GM21529 (cell line): ENCODE results near the gene ZNFX1.
"Not testable (repeated sequence)": the region's sequence is repeated elsewhere in the genome, so short reads cannot be mapped to it uniquely, and the experiment has no call there.

ENCODE experiments used
- ATAC-seq: cut with Tn5 transposase; IDR thresholded peaks from one replicate; pipeline ENCODE4 v1.9.1; 2021; ENCODE audit not compliant: unreplicated experiment

ZNFX1 gene

GRCh38 chr20:49216991-49217578 lies 60.8 kb downstream of the ZNFX1 start:
- ATAC-seq, result no peak

- no peak for ATAC-seq
These were observed 62.6 kb downstream of the ZNFX1 start for GRCh38 chr20:49215232-49215631.

- no peak for ATAC-seq
These were observed 63.3 kb downstream of the ZNFX1 start for GRCh38 chr20:49214571-49214970.

DNA sequence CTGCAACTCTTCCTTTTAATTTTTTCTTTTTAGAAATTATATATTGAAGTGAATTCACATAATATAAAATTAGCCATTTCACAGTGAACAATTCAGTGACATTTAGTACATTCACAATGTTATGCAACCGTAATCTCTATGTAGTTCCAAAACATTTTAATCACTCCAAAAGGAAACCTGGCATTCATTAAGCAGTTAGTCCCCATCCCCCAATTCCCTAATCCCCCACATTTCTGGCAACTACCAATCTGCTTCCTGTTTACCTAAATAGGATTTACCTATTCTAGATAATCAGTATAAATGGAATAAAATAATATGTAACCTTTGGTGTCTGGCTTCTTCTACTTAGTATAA lies 67.1 kb downstream of the ZNFX1 start:
- no peak for ATAC-seq

DNA sequence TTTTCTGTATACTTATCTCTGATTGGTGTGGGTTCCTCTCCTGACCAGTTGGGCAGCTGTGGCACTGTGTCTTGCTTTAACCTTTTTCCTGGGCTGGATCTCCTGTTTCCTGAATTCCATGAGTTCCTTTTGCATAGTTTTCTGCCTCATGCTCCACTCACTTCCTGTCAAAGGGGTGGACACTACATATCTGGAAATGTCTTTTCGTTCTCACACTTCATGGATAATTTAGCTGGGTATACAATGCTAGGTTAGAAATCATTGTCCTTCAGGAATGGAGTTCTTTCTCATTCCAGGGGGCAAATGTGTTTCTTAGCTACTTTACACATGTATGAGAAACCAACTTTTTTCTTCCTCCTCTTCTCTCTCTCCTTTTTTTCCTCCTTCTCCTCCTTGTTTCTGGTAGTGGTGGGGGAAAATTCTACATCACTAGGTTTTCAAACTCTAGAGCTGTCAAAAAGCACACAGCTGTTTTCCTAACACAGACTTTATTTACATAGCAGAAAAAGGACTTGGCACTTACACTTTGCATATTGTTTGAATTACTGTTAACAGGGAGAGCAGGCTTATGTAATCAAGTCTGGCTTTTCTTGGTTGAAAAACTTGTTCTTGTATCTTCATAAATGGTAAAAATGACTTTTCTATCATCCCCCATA lies 67.6 kb downstream of the ZNFX1 start:
- no peak for ATAC-seq

GRCh38 chr20:49207076-49207475 lies 70.8 kb downstream of the ZNFX1 start:
- no peak for ATAC-seq

DNA sequence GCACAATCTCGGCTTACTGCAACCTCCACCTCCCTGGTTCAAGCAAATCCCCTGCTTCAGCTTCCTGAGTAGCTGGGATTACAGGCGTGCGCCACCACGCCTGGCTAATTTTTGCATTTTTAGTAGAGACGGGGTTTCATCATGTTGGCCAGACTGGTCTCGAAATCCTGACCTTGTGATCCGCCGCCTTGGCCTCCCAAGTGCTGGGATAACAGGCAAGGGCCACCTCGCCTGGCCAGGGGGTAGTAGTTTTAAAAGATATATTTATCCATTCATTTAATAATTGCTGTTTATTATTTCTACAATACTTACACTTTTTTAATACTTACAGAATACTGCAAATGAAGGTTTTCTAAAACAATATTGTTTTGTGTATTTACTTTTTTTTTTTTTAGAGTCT lies 74.1 kb downstream of the ZNFX1 start:
- ATAC-seq, result no peak

GRCh38 chr20:49203011-49203410 lies 74.8 kb downstream of the ZNFX1 start:
- no peak for ATAC-seq

DNA sequence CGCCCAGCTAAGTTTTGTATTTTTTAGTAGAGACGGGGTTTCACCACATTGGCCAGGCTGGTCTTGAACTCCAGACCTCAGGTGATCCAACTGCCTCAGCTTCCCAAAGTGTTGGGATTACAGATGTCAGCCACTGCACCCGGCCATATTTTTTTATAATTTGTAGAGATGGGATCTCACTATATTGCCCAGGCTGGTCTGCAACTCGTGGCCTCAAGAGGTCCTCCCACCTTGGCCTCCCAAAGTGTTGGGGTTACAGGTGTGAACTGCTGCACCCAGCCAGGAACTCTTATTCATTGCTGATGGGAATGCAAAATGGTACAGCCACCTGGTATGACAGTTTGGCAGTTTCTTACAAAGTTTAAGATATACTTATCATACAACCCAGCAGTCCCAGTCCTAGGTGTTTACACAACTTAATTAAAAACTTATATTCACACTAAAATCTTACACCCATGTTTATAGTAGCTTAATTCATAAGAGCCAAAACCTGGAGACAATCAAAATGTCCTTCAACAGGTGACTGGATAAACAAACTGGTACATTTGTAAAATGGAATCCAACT lies 78.0 kb downstream of the ZNFX1 start:
- ATAC-seq, result no peak

GRCh38 chr20:49192944-49193518 lies 84.8 kb downstream of the ZNFX1 start:
- not testable (repeated sequence) for ATAC-seq
